Measurements from ENCODE around the gene ICE2. TPM values are rescaled to one million over a fixed set of nuclear protein-coding genes. Genes with fewer than 3 reads are reported as not detected.

The ICE2 gene
- polyA plus RNA-seq, 3 donors, result 10.0 to 27.0 (median 24.8) TPM

DNA sequence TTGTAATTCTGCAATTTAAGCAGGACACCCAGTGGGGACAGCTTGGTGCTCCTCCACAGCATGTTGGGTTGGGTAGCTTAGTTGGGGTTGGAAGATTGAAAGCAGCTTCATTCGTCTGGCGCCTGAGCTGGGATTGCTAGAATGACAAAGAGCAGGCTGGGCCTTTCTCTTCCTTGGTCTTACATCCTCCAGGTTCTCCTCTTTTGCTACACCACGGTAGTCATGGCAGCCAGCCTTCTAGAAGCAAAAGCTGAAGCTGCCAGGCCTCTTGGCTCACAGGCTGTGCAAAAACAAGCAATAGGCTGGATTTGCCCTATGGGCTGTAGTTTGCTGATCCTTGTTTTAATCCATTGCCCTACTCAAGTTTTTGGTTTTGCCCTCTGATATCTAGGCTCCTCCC is 78.0 kb downstream of the ICE2 start:
- peaks cover 0 to 6% (median 4%) of the 10 kb centered on the region in 3 donors for H3K27me3 Mint-ChIP-seq (ENCODE audit: low read depth in 3 of 3)
- H3K27me3 ChIP-seq (ENCODE audit: control insufficient read depth in 2 of 2, insufficient read depth in 2 of 2, low read length in 2 of 2), result no peaks in the 10 kb centered on the region
- no CpG with 5 or more reads among the region's 3 CpGs for WGBS (ENCODE audit: insufficient coverage)
- peaks cover 0 to 14% of the 10 kb centered on the region in 2 donors for H3K36me3 Mint-ChIP-seq
- H4K20me1 ChIP-seq (ENCODE audit: insufficient read depth, low read length), result peaks cover 16% of the 10 kb centered on the region
- H2AFZ ChIP-seq (ENCODE audit: insufficient read depth, low read depth, low read length, poor library complexity, severe bottlenecking), result no peak overlapping the region
- H3K27ac ChIP-seq (ENCODE audit: low read depth in 1 of 2, low read length in 2 of 2), result no peak overlapping the region
- H3K9me3 ChIP-seq (replicated peaks in 1 of 2; ENCODE audit: control insufficient read depth in 1 of 2, insufficient read depth in 1 of 2, low read length in 2 of 2), result no peaks in the 10 kb centered on the region
- peaks cover 23% of the 10 kb centered on the region for H3K4me1 Mint-ChIP-seq
- peaks cover 19% of the 10 kb centered on the region for H3K79me2 ChIP-seq (ENCODE audit: insufficient read depth, low read length)
- H3K4me3 Mint-ChIP-seq, result no peak overlapping the region
- TF ChIP-seq, protein P1, sequence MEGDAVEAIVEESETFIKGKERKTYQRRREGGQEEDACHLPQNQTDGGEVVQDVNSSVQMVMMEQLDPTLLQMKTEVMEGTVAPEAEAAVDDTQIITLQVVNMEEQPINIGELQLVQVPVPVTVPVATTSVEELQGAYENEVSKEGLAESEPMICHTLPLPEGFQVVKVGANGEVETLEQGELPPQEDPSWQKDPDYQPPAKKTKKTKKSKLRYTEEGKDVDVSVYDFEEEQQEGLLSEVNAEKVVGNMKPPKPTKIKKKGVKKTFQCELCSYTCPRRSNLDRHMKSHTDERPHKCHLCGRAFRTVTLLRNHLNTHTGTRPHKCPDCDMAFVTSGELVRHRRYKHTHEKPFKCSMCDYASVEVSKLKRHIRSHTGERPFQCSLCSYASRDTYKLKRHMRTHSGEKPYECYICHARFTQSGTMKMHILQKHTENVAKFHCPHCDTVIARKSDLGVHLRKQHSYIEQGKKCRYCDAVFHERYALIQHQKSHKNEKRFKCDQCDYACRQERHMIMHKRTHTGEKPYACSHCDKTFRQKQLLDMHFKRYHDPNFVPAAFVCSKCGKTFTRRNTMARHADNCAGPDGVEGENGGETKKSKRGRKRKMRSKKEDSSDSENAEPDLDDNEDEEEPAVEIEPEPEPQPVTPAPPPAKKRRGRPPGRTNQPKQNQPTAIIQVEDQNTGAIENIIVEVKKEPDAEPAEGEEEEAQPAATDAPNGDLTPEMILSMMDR (IDR thresholded peaks at IDR 0.05), result no peak
- H3K4me3 ChIP-seq (replicated peaks in 1 of 3; ENCODE audit: low read depth in 2 of 3, low read length in 3 of 3), result no peak overlapping the region
- H3K9ac ChIP-seq (ENCODE audit: insufficient read depth, low read length, poor library complexity, severe bottlenecking), result no peak overlapping the region
- H3K4me1 ChIP-seq (ENCODE audit: control insufficient read depth in 1 of 2, insufficient read depth in 2 of 2, low read length in 2 of 2), result peaks cover 23 to 26% of the 10 kb centered on the region in 2 donors
- no peaks in the 10 kb centered on the region for H3K9me3 Mint-ChIP-seq
- no peak overlapping the region for H3K27ac Mint-ChIP-seq
- no peak for DNase-seq
- peaks cover 0 to 3% of the 10 kb centered on the region in 2 donors for H3K36me3 ChIP-seq (replicated peaks in 1 of 2; ENCODE audit: control insufficient read depth in 1 of 2, insufficient read depth in 2 of 2, low read length in 2 of 2)
- H3K4me2 ChIP-seq (replicated peaks; ENCODE audit: extremely low read depth, low read length, poor library complexity, severe bottlenecking), result no peak overlapping the region
- intact Hi-C loops (cut with micrococcal nuclease), result loop anchor here in 1 of 2 donors (10.0 kb wide), 1 partner anchor 64 kb away; no protein-coding TSS in a partner anchor

DNA sequence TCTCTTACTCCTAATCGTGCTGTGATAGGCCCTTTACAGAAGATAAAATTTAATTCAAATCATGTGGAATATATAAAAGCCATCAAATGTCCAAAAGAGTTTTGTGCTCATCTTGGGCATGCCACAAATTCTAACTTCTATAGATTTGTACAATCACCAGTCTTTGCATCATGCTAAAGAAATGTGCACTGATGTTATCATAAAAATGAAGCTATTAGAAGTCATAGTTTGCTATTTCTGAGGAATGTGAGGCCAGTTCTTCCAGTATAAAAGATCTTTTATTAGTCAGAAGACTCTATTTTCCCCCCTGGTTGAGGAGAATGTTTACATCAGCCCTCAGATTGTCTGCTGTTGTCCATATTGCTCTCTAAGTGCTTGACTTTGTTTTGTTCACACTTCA is 79.0 kb downstream of the ICE2 start:
- TF ChIP-seq, protein P1 (IDR thresholded peaks at IDR 0.05), result no peak
- no peak overlapping the region for H2AFZ ChIP-seq (ENCODE audit: insufficient read depth, low read depth, low read length, poor library complexity, severe bottlenecking)
- Mint-ChIP-seq H3K36me3 (peaks cover 7 to 23% of the 10 kb centered on the region in 2 donors), H3K4me1 (peaks cover 33% of the 10 kb centered on the region), H3K4me3 (no peak overlapping the region), H3K9me3 (no peaks in the 10 kb centered on the region), H3K27me3 (ENCODE audit: low read depth in 3 of 3) (peaks cover 0 to 6% (median 4%) of the 10 kb centered on the region in 3 donors), H3K27ac (no peak overlapping the region)
- no CpG with 5 or more reads among the region's 1 CpG for WGBS (ENCODE audit: insufficient coverage)
- peaks cover 0 to 11% of the 10 kb centered on the region in 2 donors for H3K36me3 ChIP-seq (replicated peaks in 1 of 2; ENCODE audit: control insufficient read depth in 1 of 2, insufficient read depth in 2 of 2, low read length in 2 of 2)
- H3K4me2 ChIP-seq (replicated peaks; ENCODE audit: extremely low read depth, low read length, poor library complexity, severe bottlenecking), result no peak overlapping the region
- no peak overlapping the region for H3K9ac ChIP-seq (ENCODE audit: insufficient read depth, low read length, poor library complexity, severe bottlenecking)
- H3K9me3 ChIP-seq (replicated peaks in 1 of 2; ENCODE audit: control insufficient read depth in 1 of 2, insufficient read depth in 1 of 2, low read length in 2 of 2), result no peaks in the 10 kb centered on the region
- H3K4me3 ChIP-seq (replicated peaks in 1 of 3; ENCODE audit: low read depth in 2 of 3, low read length in 3 of 3), result no peak overlapping the region
- no peak for DNase-seq
- peaks cover 33 to 36% of the 10 kb centered on the region in 2 donors for H3K4me1 ChIP-seq (ENCODE audit: control insufficient read depth in 1 of 2, insufficient read depth in 2 of 2, low read length in 2 of 2)
- H4K20me1 ChIP-seq (ENCODE audit: insufficient read depth, low read length), result peaks cover 27% of the 10 kb centered on the region
- intact Hi-C loops (cut with micrococcal nuclease), result loop anchor here (5.0 to 10.0 kb wide), 3 partner anchors 45 to 713 kb away; partner anchors contain the start of gene BNIP2 (in 1 of the 2)
- H3K79me2 ChIP-seq (ENCODE audit: insufficient read depth, low read length), result peaks cover 29% of the 10 kb centered on the region
- H3K27me3 ChIP-seq (ENCODE audit: control insufficient read depth in 2 of 2, insufficient read depth in 2 of 2, low read length in 2 of 2), result no peaks in the 10 kb centered on the region
- no peak overlapping the region for H3K27ac ChIP-seq (ENCODE audit: low read depth in 1 of 2, low read length in 2 of 2)
